ENCODE measurements around the gene STK39. TPM values are rescaled to one million over a fixed set of nuclear protein-coding genes. Genes with fewer than 3 reads are reported as not detected.
A peak's percentile ranks its signal among the peaks of the same experiment; 100 is the strongest.

Gene STK39
- total and polyA plus RNA-seq, 2 donors (not counting 1 experiment from before 2014, with no cell fraction given) = 2.3 to 14.6 TPM

- H3K4me1 ChIP-seq (ENCODE audit: control insufficient read depth in 2 of 2, insufficient read depth in 2 of 2, low read length in 2 of 2) = peaks cover 31 to 38% of the 10 kb centered on the region in 2 donors
- no peak overlapping the region for H2AFZ ChIP-seq (ENCODE audit: insufficient read depth, low read depth, low read length, poor library complexity, severe bottlenecking)
- H3K27me3 ChIP-seq (replicated peaks in 1 of 4; ENCODE audit: control extremely low read depth in 1 of 4, control insufficient read depth in 3 of 4, insufficient read depth in 4 of 4, low read length in 3 of 4) = no peaks in the 10 kb centered on the region
- intact Hi-C loops (cut with micrococcal nuclease) = no loop called here
- ATAC-seq (ENCODE audit: low read depth) = no peak
- no peak overlapping the region for H3K9ac ChIP-seq (ENCODE audit: low read length)
- no peaks in the 10 kb centered on the region for H3K9me3 Mint-ChIP-seq (ENCODE audit: insufficient read depth)
- H3K27me3 Mint-ChIP-seq = no peaks in the 10 kb centered on the region
- no peak overlapping the region for H3K4me3 ChIP-seq (ENCODE audit: control extremely low read depth in 1 of 5, extremely low read depth in 1 of 5, insufficient read depth in 1 of 5, low read depth in 2 of 5, low read length in 4 of 5)
- no peaks in the 10 kb centered on the region for H3K9me3 ChIP-seq (ENCODE audit: control extremely low read depth in 1 of 3, control insufficient read depth in 2 of 3, insufficient read depth in 1 of 3, low read length in 2 of 3)
- DNase-seq = no peak
- peaks cover 32% of the 10 kb centered on the region for H3K79me2 ChIP-seq (ENCODE audit: control insufficient read depth, insufficient read depth, low read length)
- TF ChIP-seq CTCF (IDR thresholded peaks at IDR 0.05) = no peak
- no peak for TF ChIP-seq EZH2 (IDR thresholded peaks at IDR 0.05; ENCODE audit: borderline replicate concordance, insufficient read depth, low read depth, low read length, poor library complexity, severe bottlenecking)
- no peak overlapping the region for H3K27ac Mint-ChIP-seq
- H4K20me1 ChIP-seq (ENCODE audit: control insufficient read depth, insufficient read depth, low read length, poor library complexity, severe bottlenecking) = peaks cover 21% of the 10 kb centered on the region
- H3K4me3 Mint-ChIP-seq = no peak overlapping the region
- peaks cover 34% of the 10 kb centered on the region for H3K4me1 Mint-ChIP-seq
- ChIA-PET POLR2A (no interaction called here), CTCF (interaction anchor here (1.5 kb wide), 1 partner anchor 144 kb away, joined by 4 read pairs; no protein-coding TSS in a partner anchor)
- H3K27ac ChIP-seq (ENCODE audit: low read length in 2 of 2) = no peak overlapping the region
- peak overlapping the region; percentile 54 for H3K4me2 ChIP-seq (replicated peaks; ENCODE audit: low read depth, low read length, poor library complexity, severe bottlenecking)
- 100% methylated on average over 3 of the region's 6 CpGs for WGBS (ENCODE audit: insufficient coverage)
- no peaks in the 10 kb centered on the region for H3K36me3 ChIP-seq (replicated peaks in 1 of 2; ENCODE audit: control extremely low read depth in 1 of 2, control insufficient read depth in 1 of 2, extremely low read depth in 1 of 2, insufficient read depth in 2 of 2, low read length in 1 of 2)
Observed at GRCh38 chr2:168191955-168192785, 55.2 kb downstream of the STK39 start.

Measured in B cell (primary cell).